HG03280 (cell line): ENCODE results near the gene STK10.

Source experiments
- ATAC-seq: cut with Tn5 transposase; IDR thresholded peaks from one replicate; pipeline ENCODE4 v1.9.1; 2021; ENCODE audit warnings: mild to moderate bottlenecking, moderate library complexity; ENCODE audit not compliant: unreplicated experiment

Gene STK10

DNA sequence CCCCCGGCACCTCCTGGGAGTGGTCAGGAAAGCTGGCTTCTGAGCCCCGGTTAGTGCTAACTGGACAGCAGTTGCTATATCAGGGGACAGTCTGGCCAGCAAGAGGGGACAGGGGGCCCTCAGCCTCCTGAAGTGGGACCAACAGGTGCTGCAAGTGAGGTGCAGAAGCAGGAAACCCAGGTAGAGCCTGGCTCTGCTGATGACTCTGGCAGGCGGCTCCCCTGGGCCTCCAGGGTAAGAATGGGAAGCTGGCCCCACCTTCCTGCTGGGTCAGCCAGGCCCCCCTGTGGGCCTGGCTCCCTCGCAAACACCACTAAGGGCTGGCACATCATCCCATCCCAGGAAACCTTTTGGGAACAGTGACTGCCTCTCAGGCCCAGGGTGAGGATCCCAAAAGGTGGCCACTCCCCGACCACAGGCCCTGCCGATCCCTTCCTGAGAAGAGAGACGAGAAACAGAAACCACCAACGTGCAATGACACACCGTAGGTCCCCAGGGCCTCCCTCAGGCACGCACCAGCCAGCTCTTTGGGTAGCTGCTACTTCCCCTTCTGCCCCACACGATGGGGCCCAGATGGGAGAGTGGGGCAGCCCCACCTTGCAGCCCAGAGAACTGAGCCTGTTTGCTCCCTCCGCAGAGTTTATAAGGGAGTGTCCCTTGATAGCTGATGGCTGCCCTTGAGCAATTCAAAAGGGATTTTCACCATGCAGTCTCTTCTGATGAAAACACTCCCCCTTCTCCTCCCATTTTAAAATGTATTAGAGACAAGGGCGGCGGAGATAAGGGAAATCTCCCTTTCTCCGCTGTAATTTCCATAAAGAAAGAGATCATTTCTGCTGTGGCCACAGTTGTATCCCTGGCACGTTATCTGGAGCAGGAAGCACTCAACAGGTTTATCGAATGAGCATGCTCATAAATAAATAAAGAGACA lies 76.8 kb downstream of the STK10 start:
- peak; percentile 79 for ATAC-seq

DNA sequence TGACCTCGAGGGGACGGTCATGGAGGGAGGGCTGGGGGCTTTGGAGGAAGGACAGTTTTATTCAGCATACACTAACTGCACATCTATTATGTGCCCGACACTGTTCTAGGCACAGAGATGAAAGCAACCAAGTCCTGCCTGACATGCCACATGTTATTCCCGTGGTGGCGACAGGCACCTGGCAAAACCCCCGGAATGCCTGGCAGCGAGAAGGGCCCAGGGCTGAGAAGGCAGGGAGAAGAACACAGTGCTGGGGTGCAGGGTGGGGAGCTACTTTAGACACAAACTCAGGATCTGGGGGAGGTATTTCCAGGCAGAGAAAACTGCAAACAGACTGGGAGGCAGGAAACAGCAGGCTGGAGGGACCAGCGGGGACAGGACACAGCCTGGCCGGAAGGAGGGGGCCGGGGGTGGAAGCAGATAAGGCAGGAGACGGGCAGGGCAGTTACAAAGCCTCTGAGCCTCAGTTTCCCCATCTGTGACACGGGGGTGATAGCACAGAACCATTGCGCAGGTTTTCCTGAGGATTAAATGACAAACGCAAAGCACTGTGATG lies 77.7 kb downstream of the STK10 start:
- ATAC-seq = no peak

DNA sequence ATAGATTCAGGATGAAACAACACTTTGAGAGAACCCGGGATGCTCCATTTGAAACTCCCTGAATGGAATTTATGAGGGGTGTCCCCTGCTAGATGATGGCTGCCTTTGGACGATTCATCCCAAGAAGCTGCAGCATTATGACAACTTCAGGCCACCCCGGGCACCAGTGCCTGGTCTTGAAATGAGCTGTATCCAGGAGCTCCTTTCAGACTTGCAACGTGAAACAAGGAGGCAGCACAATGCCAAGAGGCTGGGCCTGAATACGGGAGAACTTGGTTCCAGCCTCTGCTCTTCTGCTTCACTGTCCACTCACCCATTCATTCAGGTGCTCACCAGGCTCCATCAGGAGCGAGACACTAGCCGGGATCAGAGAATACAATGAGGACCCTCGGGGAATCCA lies 78.3 kb downstream of the STK10 start:
- ATAC-seq = no peak

DNA sequence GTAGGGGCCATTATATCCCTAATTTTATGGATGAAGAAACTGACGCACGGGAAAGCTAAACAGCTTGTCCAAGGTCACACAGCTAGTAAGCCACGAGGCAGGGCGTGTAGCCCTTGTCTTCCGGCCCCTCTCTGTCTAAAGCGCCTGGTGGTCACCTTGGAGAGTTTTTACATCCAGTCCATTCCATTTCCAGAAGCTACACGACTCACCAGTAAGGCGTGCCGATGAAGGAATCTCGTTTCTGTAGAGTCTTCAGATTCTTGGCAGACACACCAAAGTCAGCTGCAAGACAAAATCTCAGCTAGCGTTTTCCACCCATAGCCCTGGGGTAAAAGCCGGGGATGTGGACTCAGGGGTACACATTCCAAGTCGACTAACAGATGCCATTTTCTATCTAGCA lies 80.5 kb downstream of the STK10 start:
- no peak for ATAC-seq

DNA sequence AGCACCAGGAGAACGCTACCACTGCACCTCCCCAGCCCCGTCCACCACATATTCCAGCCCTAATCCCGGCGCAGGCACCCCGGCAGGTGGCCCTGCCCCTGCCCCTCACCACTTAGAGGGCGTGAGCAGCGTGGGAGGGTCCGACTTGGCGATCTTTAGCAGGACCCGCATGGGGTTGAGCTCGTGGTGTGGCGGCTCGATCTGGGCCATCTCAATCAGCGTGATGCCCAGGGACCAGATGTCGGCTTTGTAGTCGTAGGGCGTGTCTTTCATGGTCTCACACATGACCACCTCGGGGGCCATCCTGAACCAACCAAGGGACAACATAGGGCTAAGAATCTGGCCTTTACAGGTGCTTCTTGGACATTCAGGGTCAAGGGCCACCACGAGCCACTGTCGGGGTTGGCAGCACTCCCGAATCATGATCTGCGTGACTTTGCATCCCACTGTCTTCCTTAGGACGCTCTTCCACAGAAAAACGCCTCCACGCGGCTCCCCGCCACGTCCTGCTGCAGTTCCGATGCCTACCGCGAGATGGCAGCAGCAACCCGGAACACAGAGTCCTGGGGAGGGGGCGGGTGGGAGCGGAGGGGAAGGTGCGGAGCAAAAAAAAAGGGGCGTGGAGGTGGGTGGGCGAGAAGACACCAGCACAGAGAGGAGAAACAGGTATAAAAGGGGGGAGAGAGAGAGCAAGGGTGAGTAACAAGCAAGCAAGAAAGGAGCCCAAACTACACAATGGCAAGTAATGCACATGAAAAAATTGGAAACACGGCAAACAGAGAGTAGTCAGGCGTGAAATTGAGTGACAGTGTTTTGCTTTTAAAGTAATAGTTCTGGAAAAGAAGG lies 81.3 kb downstream of the STK10 start:
- no peak for ATAC-seq

DNA sequence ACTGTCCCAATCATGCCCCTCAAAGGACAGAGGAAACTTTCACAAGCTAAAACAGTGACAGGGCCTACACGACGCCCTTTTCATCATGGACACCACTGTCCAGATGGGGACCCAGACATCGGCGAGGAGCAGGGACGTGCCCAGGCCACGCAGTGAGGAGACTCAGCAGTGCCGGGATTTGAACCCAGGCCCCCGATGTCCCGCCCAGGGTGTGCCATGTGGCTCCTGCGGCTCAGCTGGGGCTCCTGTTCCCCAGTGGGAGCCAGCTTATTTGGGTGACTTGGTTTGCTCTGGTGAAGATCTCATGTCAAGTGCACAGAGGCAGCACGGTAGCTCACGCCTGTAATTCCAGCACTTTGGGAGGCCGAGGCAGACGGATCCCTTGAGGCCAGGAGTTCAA lies 82.2 kb downstream of the STK10 start:
- no peak for ATAC-seq

DNA sequence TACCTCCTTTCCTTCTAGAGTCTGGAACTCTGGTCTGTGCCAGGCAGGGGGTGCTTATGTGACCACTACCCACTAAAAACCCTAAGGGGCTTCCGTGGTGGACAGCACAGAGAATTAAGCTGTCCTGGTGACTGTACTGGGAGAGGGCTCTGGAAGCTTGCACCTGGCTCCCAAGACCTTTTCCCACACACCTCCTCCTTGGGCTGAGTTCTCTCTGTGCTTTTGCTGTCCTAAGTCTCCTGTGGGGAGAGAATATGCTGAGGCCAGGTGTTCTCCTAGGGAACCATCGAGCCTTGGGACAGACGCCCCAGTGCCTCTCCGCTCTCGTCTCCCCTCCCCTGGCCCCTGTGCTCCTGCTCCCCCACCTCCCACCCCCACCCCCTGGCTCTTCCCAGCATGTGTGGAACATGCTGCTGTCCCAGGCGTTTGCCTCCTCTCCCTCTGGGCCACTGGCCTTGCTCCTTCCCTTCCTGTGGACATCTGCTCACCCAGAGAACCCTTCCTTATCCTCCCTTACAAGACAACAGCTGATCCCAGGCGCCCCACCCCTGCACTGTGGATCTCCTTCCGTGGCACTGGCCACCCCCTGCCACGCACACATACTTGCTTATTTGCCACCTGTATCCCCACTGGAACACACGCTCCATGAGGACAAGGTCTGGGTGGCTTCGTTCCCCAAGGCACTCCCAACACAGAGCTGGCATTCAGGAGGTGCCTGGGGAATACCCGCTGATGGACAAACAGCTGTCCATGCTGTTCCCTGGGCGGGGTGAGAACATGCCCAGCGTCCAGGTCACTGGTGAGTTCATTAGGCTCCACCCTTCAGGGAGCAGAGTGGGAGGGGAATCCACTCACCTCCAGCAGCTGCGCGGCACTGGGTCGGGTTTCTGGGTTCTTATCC lies 83.0 kb downstream of the STK10 start:
- ATAC-seq = no peak

DNA sequence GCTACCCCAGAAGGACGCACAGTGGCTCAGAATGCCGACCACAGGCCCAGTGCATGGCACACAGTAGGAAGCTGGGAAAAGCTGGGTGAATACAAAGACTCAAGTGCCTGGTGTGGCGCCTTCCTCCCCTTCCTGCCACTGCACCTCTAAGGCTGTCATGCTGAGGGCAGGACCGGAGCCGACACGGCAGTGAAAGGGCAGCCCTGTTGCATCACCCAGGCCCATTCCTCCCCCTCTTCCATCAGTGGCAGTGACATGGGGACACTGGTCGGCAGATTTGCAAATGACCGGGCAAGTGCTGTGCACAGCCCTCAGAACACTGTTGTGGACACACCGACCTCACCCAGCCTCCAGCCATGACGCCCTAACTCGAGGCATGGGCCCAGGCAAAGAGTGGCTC lies 84.0 kb downstream of the STK10 start:
- ATAC-seq = no peak

DNA sequence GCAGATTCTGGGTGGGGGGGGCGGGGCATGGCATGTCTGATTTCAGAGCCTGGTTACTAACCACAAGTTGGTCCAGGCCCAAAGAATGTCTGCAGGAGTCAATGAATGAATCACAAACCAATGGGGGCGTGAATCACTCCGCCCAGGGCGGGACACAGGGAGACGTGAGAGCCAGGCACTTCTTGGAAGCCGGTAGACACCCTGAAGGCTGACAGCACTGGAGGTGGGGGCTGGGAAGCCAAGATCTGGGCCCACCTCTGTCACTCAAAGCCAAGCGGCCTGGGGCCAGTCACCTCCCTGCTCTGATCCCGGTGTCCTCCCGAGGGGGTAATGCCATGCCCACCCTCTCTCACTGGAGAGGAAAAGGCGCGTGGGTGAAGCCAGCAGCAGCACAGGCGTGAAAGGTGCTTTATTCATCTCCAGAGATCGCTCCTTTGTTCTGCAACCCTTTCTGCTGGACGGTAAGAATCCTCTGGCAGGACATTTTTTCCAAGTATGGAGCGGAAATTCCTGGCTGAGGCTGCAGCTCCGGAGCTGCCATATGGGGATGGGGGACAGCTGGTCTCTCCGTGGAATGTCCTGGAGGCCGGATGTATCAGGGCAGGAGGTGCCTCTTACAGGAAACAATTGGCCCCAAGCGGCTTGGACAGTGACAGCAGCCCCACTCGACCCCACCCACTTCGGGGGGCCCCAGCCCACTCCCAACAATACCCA lies 85.0 kb downstream of the STK10 start:
- ATAC-seq = no peak

DNA sequence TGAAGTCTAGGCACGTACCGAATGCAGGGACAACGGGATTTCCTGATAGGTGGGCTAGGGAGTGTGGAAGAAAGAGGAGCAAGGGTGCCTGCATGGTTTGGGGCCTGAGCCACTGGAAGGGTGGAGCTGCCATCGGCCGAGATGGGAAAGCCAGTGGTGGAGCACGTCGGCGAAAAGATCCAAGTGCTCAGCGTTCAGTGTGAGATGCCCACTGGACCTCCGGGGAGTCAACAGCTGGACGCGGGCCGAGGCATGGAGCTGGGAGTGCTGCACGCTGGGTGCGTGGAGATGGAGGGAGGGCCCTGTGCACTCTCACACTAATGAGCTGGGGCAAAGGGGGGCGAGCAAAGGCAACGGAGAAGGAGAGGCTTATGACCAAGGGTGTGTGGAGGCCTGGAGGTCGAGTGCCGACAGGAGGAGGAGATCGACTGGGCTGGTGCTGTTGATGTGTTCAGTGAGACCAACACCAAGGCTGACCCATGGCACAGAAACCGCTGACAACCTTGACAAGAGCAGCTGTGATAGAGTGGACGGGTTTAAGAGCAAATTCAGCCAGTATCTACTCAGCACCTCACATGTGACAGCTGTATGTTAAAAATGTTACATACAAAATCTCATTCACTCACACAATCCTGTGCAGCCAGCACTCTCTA lies 85.7 kb downstream of the STK10 start:
- ATAC-seq = no peak

DNA sequence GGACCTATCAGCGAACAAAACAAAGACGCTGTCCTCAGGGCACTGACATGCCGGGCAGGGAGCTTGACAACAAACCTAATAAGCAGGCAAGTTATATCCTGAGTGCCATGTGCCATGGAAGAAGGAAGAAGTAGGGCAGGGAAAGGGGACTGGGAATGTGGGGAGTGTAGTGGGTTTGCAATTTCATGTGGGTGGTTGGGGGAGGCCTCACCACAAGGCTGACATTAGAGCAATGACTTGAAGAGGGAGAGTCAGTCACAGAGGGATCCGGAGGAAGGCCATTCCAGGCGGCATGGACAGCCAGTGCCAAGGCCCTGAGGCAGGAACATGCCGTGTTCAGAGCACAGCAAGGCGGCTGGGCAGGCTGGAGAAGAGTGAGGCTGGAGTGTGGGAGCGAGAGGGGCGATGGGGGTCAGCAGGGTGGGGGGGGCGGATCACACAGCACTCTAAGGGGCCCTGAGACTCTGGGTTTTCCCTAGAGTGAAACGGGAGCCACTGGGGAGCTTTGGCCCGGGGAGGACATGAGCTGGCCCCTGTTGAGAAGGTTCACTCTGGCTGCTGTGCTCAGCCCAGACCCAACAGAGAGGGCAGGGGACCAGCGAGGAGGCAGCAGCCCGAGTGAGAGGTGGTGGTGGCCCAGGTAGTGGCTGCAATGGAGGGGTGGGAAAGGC lies 86.3 kb downstream of the STK10 start:
- no peak for ATAC-seq

DNA sequence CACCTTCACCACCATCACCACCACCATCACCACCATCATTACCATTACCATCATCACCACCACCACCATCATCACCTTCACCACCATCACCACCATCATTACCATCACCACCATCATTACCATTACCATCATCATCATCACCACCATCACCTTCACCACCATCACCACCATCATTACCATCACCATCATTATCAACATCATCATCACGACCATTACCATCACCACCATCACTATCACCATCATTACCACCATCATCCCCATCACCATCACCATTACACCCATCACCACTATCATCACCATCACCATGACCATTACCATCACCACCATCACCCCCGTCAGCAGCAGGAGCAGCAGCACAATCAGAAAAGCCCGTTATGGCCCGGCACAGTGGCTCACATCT lies 89.1 kb downstream of the STK10 start:
- ATAC-seq = no peak

DNA sequence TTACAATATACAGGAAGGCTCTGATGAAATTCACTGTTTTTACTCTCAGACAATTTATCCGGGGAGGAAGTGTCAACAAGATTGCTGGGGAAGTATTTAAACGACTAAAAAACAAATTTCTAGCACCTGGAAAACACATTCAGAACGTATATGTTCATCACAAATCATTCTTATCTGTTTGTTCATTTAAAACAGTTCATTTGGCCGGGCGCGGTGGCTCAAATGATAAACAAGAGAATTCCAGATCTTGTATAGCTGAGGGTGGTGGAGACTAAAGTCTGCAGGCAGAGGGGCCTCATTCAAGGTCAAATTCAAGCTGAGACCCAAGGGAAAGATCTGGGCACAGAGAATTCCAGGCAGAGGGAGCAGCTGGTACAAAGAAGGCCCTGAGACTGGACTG lies 90.0 kb downstream of the STK10 start:
- ATAC-seq = no peak

DNA sequence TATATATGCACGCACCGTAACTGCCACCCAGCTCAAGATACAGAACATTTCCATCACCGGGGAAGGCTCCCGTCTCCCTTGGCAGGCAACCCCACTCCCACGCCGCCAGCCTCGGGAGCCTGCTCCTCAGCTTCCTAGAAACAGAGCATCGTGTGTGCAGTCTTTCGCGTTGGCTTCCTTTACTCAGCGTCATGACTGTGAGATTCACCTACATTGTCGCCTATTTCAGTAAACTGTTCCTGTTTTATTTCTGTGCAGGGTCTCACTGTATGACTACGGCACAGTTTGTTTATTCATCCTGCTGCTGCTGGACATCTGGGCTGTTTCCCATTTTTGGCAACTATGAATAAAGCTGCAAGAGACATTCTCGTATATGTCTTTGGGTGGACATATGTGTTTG lies 90.7 kb downstream of the STK10 start:
- ATAC-seq = no peak

DNA sequence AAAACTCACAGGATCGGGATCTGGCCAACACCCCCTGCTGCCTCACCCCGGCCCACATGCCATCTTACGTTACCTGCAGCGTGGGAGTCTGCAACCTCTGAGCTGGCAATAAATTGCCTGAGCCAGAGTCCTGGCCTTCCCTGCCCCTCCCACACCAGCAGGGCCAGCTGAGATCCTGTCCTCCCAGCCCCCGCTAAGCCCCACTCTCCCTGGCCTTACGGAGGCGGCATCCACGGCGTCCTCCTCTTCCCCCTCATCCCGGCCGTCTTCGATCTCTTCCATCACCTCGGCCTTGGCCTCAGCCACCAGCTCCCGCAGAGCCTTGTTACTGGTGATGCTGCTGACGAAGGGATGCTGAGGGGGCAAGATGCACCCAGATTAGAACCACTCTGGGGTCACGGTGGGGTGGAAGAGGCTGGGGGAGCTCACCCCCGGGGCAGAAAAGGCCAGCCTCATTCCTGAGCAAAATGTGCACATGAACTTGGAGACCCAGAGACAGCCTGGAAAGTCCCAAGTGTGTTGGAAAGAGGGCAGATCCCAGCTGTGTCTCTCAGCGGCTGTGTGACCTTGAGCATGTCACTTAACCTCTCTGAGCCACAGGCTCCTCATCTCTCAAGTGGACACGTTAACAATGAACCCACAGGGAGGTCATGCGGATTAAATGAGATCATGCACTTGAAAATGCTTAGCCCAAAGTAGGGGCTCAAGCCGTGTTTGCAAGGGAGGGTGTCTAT lies 91.7 kb downstream of the STK10 start:
- ATAC-seq = no peak

DNA sequence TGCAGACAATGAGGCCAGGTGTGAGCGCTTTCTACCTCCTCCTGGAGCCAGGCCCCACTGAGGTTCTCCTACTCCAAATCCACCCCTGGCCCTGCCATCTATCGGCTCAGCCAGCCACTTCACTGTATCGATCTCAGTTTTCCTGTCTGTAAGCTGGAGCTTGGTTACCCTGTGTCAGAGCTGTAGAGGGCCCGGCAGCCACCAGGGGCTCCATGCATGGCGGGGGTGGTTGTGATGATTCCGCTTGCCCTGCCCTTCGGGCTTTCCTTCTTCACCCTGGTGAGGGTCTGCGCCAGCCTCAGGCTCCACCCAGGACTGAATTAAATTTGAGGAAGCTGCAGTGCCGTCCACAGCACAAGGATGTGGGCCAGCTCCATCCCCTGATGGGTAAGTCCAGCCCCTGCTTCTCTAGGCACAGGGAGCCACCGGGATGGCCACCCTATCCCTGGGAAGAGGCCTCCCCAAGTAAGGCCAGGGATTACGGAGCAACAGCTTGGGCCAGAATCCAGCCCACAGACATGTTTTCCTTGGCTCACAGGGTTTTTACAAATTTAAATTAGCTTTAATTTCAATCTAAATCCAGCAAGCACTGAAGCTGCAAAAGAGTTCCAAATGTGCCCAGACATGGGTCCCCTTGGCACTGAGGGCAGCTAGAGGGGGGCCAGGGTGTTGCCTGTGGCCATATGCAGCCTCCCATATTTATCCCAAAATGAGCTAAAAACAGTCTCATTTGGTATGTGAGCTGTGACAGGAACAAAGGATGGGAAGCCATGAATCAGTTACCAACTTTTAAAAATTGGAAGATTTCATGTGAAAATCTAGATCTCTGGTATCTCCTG lies 92.4 kb downstream of the STK10 start:
- no peak for ATAC-seq

DNA sequence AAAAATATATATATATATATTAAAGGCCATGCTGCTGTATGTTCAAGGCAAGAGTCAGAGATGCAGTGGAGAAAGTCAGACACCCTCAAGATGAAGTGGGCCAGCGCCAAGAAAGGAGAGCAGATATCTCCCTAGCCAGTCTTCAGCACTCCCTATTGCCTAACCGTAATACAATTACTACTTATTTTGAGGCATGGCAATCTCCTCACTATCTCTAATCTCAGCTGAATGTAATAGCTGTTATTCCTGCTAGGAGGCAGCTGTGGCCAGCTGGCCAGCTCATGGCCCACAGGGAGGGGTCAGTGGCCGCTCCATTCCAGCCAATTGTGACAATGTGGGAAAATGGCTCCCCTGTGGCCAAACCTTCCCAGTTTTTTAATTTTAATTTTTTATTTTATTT lies 94.1 kb downstream of the STK10 start:
- no peak for ATAC-seq
